Measurements from ENCODE around the gene FASN.

FASN gene

GRCh38 chr17:82108961-82109475 lies 11.0 kb upstream of the FASN start:
- Histone ChIP-seq H3K79me2 (ENCODE audit: low read length) (no peaks in the 10 kb centered on the region), H3K27ac (ENCODE audit: low read length) (no peak overlapping the region), H3K9ac (ENCODE audit: low read length) (no peak overlapping the region), H3K27me3 (ENCODE audit: low read depth, low read length) (no peaks in the 10 kb centered on the region), H3K9me3 (ENCODE audit: insufficient read depth, low read length) (no peaks in the 10 kb centered on the region), H3K36me3 (replicated peaks; ENCODE audit: low read depth, low read length) (no peaks in the 10 kb centered on the region), H2AFZ (ENCODE audit: low read depth, low read length) (no peak overlapping the region), H3K4me1 (ENCODE audit: low read length) (peaks cover 17% of the 10 kb centered on the region), H4K20me1 (ENCODE audit: insufficient read depth, low read length) (no peaks in the 10 kb centered on the region), H3K4me2 (ENCODE audit: low read length) (no peak overlapping the region), H3K4me3 (ENCODE audit: low read length) (no peak overlapping the region)
- TF ChIP-seq, protein P1, sequence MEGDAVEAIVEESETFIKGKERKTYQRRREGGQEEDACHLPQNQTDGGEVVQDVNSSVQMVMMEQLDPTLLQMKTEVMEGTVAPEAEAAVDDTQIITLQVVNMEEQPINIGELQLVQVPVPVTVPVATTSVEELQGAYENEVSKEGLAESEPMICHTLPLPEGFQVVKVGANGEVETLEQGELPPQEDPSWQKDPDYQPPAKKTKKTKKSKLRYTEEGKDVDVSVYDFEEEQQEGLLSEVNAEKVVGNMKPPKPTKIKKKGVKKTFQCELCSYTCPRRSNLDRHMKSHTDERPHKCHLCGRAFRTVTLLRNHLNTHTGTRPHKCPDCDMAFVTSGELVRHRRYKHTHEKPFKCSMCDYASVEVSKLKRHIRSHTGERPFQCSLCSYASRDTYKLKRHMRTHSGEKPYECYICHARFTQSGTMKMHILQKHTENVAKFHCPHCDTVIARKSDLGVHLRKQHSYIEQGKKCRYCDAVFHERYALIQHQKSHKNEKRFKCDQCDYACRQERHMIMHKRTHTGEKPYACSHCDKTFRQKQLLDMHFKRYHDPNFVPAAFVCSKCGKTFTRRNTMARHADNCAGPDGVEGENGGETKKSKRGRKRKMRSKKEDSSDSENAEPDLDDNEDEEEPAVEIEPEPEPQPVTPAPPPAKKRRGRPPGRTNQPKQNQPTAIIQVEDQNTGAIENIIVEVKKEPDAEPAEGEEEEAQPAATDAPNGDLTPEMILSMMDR (IDR thresholded peaks at IDR 0.05; ENCODE audit: low read depth, low read length): no peak
- no peak for TF ChIP-seq EZH2phosphoT487 (IDR thresholded peaks at IDR 0.05; ENCODE audit: low read depth)

GRCh38 chr17:82108496-82108945 lies 10.5 kb upstream of the FASN start:
- Histone ChIP-seq H3K27ac (ENCODE audit: low read length) (no peak overlapping the region), H3K9ac (ENCODE audit: low read length) (no peak overlapping the region), H3K9me3 (ENCODE audit: insufficient read depth, low read length) (no peaks in the 10 kb centered on the region), H2AFZ (ENCODE audit: low read depth, low read length) (no peak overlapping the region), H3K4me3 (ENCODE audit: low read length) (no peak overlapping the region), H3K79me2 (ENCODE audit: low read length) (no peaks in the 10 kb centered on the region), H4K20me1 (ENCODE audit: insufficient read depth, low read length) (no peaks in the 10 kb centered on the region), H3K27me3 (ENCODE audit: low read depth, low read length) (no peaks in the 10 kb centered on the region), H3K36me3 (replicated peaks; ENCODE audit: low read depth, low read length) (no peaks in the 10 kb centered on the region), H3K4me2 (ENCODE audit: low read length) (no peak overlapping the region), H3K4me1 (ENCODE audit: low read length) (peaks cover 17% of the 10 kb centered on the region)
- TF ChIP-seq EZH2phosphoT487 (IDR thresholded peaks at IDR 0.05; ENCODE audit: low read depth): no peak
- TF ChIP-seq, protein P1 (IDR thresholded peaks at IDR 0.05; ENCODE audit: low read depth, low read length): no peak

- H2AFZ ChIP-seq (ENCODE audit: low read depth, low read length): no peak overlapping the region
- no peak overlapping the region for H3K4me2 ChIP-seq (ENCODE audit: low read length)
- no peaks in the 10 kb centered on the region for H3K27me3 ChIP-seq (ENCODE audit: low read depth, low read length)
- TF ChIP-seq, protein P1 (IDR thresholded peaks at IDR 0.05; ENCODE audit: low read depth, low read length): no peak
- TF ChIP-seq EZH2phosphoT487 (IDR thresholded peaks at IDR 0.05; ENCODE audit: low read depth): no peak
- no peaks in the 10 kb centered on the region for H3K36me3 ChIP-seq (replicated peaks; ENCODE audit: low read depth, low read length)
- no peak overlapping the region for H3K4me3 ChIP-seq (ENCODE audit: low read length)
- no peaks in the 10 kb centered on the region for H4K20me1 ChIP-seq (ENCODE audit: insufficient read depth, low read length)
- no peaks in the 10 kb centered on the region for H3K9me3 ChIP-seq (ENCODE audit: insufficient read depth, low read length)
- no peak overlapping the region for H3K27ac ChIP-seq (ENCODE audit: low read length)
- no peaks in the 10 kb centered on the region for H3K79me2 ChIP-seq (ENCODE audit: low read length)
- peaks cover 17% of the 10 kb centered on the region for H3K4me1 ChIP-seq (ENCODE audit: low read length)
- H3K9ac ChIP-seq (ENCODE audit: low read length): no peak overlapping the region
Observed at GRCh38 chr17:82108038-82108437, 10.0 kb upstream of the FASN start.

- Histone ChIP-seq H2AFZ (ENCODE audit: low read depth, low read length) (no peak overlapping the region), H3K79me2 (ENCODE audit: low read length) (no peaks in the 10 kb centered on the region), H3K4me2 (ENCODE audit: low read length) (peak overlapping the region; percentile 98), H4K20me1 (ENCODE audit: insufficient read depth, low read length) (no peaks in the 10 kb centered on the region), H3K9me3 (ENCODE audit: insufficient read depth, low read length) (no peaks in the 10 kb centered on the region), H3K4me1 (ENCODE audit: low read length) (peaks cover 17% of the 10 kb centered on the region), H3K27ac (ENCODE audit: low read length) (no peak overlapping the region), H3K9ac (ENCODE audit: low read length) (no peak overlapping the region), H3K36me3 (replicated peaks; ENCODE audit: low read depth, low read length) (no peaks in the 10 kb centered on the region), H3K4me3 (ENCODE audit: low read length) (peak overlapping the region; percentile 87; the same call in 1 of the 2 replicates), H3K27me3 (ENCODE audit: low read depth, low read length) (no peaks in the 10 kb centered on the region)
- TF ChIP-seq, protein P1 (IDR thresholded peaks at IDR 0.05; ENCODE audit: low read depth, low read length): peak; percentile 21; the same call in 1 of the 2 replicates
- no peak for TF ChIP-seq EZH2phosphoT487 (IDR thresholded peaks at IDR 0.05; ENCODE audit: low read depth)
Observed at GRCh38 chr17:82107341-82107860, 9.4 kb upstream of the FASN start.
